Activated T-helper 9 cell treated with anti-CD3 and anti-CD28 coated beads, Interleukin-2, amount 50 U/mL, for 16 hours (primary cell): Measurements from ENCODE around the gene HSD17B11.
"Not testable (repeated sequence)": the region's sequence is repeated elsewhere in the genome, so short reads cannot be mapped to it uniquely, and the experiment has no call there.

Experiments
- DNase-seq: peaks from one replicate; pipeline ENCODE4 v3.0.0-alpha.2; 2020; ENCODE audit warnings: low read depth

The HSD17B11 gene, protein sequence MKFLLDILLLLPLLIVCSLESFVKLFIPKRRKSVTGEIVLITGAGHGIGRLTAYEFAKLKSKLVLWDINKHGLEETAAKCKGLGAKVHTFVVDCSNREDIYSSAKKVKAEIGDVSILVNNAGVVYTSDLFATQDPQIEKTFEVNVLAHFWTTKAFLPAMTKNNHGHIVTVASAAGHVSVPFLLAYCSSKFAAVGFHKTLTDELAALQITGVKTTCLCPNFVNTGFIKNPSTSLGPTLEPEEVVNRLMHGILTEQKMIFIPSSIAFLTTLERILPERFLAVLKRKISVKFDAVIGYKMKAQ

DNA sequence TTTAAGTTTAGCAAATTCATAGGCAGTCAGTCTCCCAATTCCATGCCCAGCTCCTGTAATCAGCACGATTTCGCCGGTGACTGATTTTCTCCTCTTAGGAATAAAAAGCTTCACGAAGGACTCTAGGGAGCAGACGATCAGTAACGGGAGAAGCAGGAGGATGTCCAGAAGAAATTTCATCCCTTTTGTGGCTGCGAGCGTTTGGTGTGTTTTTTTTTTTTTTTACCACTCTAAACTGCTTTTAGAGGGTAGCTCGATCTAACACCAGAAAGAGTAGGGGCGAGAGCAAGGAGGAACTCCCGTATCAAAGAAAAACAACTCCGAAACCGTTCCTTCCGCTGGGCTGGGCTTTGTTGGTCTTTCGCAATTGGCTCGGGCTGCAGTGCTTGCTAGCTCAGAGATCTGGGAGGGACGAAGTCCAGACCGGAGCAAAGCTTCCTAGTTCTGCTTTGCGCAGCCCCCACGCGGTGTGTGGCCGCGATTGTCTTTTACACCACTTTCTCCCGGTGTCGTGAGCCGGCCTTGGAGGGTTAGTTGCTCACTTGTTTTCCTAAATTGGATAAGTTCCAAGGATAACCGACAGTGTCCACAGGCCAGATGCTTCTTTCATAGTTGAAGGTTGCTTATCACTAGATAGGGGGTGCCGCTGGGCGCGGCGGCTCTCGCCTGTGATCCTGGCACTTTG is at the start of gene HSD17B11:
Gene HSD17B11 (minus strand): TSS at position 298 of the 685 bp plus-strand sequence. CDS start 118 bp downstream, at position 180.
- DNase-seq: peak; percentile 61

DNA sequence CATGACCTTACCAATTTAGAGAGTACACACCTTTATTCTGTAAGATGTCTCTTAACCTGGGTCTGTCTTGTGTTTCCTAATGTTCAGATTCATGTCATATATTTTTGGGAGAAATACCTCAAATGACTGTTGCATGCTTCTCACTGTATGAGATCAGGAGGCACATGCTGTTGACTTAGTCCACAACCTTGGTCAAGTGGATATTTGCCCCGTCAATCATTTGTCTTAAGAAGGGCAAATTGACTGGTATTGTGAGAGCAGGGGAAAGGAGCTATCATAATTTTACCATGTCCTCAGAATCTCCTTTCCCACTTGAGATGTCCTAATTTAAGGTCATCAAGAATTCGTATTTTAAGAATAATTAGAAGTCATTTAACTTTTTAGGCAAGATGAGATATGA is 42.4 kb upstream of the HSD17B11 start:
- DNase-seq: no peak

DNA sequence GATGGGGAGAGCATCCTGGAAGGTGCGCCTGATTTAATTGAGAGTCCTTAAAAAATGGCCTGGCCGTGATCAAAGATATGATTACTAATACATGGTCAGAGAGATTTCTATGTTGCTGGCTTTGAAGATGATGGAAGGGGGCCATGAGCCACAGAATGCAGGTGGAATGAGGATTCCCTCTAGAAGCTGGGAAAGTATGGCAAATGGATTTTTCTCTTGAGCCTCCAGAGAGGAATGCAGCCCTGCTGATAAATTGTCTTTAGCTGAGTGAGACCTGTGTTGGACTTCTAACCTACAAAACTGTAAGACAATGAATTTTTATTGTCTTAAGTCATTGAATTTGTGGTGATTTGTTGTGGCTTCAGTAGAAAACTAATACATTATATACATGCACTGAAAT is 39.0 kb upstream of the HSD17B11 start:
- DNase-seq: no peak

DNA sequence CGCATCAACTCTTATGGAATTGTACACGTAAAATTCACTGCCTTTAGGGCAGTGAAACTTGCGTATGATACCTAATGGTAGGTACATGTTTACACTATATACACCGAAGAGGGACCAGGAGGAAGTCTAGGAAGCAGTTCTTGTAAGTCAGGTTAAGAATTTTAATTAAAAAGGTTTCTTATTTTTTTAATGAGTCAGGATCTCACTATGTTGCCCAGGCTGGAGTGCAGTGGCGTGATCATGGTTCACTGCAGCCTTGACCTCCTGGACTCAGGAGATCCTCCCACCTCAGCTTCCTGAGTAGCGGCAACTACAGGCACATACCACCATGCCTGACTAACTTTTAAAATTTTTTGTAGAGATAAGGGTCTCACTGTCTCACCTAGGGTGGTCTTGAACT is 38.0 kb upstream of the HSD17B11 start:
- no peak for DNase-seq

DNA sequence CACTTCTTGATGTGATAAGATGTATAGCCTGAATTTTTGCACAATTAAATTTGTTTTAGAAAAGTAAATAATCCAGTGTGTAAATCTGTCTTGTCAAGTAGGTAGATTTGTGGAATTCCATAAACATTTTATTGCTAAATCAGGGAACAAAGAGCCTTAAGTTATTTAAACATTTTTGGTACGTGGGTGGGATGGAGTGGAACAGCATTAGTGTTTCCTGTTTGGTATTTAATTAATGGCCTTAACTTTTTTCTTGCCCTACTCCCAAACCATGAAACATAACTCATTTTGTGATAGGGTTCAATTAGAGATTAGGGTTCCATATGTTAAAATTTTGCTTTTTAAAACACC is 36.5 kb upstream of the HSD17B11 start:
- DNase-seq: no peak

DNA sequence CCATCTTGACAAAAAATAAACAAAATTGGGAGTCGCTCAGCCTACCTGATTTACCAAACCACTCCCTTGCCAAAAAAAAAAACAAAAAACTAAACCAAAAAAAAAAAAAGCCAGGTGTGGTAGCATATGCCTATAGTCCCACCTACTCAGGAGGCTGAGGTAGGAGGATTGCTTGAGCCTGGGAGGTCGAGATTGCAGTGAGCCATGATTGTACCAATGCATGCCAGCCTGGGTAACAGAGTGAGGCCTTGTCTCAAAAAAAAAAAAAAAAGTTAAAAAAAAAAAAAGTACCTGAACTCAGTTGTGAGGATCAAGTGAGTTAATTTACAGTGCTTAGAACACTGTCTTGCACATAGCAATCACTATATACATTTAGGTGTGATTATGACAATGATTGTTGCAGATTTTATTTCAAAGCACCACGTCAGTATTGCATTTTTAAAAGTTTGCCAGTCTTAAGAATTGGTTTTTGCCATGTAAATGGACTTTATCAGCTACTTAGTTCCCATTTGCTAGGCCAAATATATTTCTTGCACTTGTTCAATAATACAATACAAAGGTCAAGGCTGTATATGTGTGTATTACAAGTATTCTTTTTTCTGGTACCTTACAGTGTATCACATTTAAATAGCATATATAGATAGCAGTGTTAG is 36.0 kb upstream of the HSD17B11 start:
- no peak for DNase-seq

DNA sequence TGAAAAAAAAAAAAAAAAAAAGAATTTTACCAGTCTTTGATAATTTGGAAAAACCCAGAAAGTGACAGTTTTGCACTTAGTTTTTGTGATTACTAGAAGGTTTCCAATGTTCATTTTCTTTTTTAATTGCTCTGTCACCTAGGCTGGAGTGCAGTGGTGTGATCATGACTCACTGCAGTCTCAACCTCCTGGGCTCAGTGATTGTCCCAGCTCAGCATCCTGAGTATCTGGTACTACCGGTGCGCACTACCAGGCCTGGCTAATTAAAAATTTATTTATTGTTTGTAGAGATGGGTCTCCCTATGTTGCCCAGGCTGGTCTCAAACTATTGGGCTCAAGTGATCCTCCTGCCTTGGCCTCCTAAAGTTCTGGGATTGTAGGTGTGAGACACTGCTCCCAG is 34.7 kb upstream of the HSD17B11 start:
- DNase-seq: no peak

DNA sequence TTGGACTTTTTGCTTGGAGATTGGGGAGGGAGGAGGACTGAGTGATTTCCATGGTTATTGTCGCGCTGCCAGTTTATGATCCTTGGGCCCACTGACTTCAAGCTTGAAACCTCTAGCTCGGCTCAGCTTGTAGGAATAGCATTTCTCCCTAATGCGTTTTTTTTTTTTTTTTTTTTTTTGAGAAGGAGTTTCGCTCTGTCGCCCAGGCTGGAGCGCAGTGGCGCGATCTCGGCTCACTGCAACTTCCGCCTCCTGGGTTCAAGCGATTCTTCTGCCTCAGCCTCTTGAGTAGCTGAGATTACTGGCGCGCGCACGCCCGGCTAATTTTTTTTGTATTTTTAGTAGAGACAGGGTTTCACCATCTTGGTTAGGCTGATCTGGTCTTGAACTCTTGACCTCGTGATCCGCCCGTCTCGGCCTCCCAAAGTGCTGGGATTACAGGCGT is 33.1 kb upstream of the HSD17B11 start:
- DNase-seq: not testable (repeated sequence)

DNA sequence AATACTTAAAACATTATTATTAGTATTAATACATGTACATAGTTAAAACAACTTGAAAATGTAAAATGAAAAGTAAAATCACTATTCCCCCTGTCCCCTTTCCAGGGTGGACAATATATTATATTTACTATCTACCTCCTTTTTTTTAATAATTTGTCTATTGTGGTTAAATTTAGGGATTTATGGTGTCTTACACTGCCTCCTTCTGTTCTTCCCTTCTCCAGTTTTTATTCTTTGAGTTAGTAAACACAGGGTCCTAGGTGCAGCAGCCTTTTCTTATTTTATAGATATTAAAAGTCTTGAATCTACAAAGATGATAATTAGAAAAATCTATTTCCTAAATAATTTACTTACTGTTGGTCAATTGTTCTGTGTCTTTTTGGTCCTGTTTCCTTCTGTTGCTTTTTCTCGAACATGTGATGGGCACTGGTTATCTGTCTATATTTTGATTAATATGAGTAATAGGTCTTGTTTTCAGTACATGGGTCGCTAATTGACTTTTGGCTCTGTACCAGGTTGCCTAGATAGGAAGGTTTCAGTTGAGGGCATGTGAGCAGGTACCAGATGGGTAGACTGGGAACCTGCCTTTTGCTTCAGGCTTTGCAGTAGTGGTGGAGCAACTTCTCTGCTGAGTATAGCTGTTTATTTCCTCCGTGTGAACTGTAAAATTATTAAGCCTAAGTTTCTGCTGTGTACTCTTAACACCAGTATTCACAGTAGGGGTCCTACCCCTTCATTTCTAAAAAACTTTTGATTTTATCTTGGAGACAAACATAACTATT is 32.5 kb upstream of the HSD17B11 start:
- DNase-seq: no peak

DNA sequence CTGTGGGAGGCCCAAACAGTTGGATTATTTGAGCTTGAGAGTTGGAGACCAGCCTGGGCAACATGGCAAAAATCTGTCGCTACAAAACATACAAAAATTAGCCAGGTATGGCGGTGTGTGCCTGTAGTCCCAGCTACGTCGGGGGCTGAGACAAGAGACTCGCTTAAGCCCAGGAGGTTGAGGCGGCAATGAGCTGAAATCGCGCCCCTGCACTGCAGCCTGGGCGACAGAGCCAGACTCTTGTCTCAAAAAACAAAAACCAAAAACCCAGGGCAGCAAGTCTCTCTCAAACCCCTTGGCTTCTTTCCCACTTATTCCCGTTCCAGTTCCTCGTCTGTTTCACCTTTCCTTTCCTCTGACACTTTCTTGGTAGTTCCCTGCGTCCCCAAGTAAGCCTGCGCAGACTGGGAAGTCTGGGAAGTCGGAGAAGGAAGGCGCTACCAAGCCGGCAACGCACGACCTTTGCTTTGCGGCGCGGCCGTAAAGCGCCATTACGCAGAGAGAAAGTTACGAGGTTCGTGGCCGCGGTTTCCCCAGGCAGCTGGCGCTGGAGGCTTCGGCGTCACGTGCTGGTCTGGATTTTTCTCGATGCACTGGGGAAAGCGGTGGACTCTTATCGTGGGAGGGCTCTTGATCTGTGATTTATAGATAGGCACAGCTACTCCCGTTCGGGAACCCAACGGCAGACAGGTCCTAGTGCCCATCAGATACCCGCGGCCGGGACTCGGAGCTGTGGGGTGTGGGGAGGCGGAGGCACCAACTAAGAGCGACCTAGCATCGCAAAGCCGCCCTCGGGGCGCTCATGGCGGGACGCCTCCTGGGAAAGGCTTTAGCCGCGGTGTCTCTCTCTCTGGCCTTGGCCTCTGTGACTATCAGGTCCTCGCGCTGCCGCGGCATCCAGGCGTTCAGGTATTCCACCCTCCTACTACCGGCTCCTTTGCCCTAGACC is 31.4 kb upstream of the HSD17B11 start, which contains the start of gene NUDT9:
Gene NUDT9 (plus strand): TSS at position 470 of the 949 bp plus-strand sequence. CDS start 333 bp downstream, at position 803.
- DNase-seq: peak; percentile 77

DNA sequence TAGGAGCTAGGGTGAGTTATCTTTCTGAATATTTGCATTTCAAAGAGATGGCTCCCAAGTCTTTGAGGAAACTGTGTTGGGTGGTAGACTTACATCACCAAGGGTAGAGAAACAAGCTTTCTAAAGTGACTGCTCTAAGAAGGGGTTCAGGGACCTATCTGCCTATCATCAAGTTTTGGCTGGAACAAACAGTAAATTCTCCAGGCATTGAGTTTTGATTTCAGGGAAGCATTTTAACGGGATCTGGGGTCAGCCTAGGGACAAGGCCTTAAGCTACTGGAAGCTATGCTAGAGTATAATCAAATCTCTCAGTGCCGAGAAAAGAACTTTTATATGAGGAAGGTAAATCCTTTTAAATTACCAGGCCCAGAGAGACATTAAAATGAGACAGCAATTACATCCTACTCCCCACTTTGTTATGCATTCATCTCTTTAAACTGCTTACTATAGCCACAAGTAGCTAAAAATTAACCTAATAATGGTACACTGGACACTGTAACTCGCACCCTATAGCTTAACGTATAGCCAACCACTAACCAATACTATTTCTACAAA is 29.4 kb upstream of the HSD17B11 start:
- DNase-seq: no peak

DNA sequence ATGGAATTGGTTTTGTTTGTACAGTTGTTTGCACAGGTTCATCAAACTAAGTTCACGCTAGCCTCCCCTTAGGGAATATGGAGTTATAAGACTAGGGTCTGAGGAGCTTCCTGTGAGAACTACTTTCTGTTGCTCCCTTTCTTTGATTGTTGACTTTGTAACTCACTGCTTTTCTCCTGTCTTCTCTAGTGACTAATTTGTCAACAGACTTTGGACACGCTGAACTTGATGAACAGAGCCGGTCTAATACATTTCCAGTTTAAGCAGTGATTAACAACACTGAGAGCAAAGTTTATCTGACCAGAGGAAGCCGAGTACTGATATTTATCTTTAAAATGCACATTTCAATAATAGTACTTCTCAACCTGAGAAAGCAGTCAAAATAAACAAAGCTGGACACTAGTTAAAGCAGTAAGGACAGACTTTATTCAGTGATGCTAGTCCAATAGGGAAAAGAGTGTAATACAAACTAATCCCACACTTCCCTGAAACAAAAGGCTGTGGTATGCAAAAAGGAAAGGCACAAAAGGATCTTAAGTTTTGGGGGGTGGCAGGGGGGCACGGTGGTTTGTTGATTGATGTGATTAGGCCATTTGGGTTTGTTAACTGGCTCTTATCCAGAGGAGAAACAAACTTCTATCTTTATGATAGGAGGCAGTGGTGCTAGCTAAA is 28.7 kb upstream of the HSD17B11 start:
- no peak for DNase-seq

DNA sequence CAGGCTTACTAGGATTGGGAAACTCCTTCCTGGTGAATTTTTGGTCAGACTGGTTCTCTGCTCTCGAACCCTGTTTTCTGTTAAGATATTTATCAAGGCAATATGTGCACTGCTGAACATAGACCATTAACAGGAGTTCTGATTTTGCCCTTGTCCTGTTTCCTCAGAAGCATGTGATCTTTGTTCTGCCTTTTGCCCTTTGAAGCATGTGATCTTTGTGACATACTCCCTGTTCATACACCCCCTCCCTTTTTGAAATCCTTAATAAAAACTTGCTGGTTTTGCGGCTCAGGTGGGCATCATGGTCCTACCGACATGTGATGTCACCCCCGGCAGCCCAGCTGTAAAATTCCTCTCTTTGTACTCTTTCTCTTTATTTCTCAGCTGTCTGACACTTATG is 27.4 kb upstream of the HSD17B11 start:
- DNase-seq: not testable (repeated sequence)

DNA sequence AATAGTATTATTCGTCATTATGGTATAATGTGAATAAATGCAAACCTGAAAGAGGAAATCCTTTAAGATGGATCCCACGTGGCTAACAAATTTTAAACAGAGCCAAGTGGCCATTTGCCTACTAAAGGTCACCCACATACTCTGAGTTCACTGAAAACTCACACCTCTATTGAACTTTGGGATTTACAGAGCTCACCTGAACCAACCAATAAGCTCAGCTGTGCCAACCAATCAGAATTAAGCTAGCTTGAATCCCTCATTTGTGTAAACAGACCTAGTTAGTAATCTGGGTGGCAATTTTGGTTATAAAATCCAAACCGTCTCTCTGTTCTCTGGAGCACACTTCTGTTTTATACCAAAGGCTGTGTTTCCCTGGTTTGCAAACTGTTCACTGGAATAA is 26.0 kb upstream of the HSD17B11 start:
- DNase-seq: no peak

DNA sequence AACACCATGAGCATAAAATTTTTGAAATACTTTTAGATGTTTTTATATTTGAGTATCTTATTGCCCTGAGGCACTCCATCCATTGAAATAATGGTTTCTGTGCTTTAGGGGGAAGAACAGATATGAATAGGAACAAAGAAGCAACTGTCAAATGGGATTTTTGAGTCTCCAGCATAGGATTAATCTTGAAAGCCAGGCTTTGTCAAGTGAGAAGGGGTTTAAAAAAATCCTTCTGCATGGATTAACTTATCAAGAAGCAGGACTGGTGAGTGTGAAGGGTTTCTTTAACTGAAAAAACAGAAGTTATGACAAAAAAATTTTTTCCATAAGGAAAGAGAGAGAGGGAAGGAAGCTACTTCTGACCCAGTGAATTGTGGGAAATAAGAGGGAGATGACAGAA is 23.8 kb upstream of the HSD17B11 start:
- no peak for DNase-seq

DNA sequence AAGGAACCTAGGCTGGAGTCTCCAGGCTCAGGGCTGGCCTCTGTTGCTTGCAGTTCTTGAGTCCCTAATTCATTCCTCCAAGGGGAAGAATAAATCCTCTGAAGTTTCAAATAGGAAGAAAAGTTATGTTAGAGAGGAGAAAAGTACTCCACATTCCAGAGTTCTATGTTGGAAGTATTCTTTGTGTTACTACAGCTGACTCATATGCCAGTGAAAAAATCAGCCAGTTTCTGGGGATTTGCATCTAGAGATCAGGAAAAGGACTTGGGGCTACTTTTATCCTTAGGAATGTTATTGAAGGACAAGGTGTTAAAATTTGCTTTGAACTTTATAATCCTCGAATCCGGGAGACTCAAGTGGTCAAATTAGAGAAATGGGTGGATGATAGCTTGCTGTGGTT is 19.7 kb upstream of the HSD17B11 start:
- DNase-seq: no peak

DNA sequence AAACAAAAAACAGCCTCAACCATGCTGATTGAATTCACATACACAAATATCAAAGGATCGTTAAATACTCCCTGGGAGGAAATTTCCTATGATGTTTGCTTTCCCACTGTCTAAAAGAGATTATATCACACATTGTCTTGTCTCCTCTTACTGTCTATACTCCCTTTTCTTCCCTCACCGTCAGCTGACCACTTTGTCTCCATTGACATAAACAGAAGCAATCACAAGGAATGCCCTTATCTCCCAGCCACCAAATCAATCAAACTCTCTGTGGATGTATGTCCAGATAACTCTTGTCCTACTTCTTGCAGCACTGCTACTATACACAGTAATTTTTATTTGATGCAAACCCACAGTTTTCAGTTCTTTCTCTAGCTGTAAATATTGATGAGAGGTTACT is 19.2 kb upstream of the HSD17B11 start:
- DNase-seq: no peak

DNA sequence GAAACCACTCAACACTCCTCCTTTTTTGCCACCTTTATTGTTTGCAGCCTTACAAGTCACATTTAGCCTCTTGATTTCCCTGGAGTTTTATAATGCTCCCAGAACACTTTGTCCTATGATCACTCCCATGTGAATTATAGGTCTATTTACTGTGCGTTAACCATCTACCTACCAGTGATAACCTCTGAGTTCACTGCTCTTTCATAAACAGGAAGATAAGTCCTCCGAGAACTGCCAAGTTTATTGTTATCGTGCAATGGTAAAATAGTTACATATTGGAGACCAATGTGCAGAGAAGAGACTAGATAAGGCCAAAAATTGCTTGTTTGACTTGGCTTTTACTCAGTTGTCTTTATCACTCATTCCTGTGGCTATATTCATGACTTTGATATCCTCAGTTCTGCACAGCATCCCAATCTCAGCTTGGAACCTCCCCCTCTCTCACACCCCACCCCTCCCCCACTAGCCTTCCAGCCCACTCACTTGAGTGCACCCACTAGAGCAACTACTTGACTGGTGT is 18.5 kb upstream of the HSD17B11 start:
- DNase-seq: no peak

DNA sequence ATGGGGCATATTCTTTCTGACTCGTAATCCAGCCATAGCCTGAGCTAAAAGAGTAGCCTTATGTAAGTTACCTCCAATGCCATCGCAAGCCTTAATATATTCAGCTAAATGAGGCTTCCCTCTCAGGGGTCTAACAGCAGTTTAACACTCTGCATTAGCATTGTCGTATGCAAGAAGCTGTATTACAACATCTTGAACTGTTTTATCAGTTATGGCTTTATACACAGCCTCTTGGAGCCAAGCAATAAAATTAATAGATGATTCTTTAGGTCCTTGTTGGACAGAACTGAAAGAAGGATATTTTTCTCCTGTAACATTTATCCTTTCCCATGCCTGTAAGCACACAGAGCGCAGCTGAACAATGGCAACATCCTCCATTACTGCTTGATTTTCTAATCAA is 15.9 kb upstream of the HSD17B11 start:
- DNase-seq: not testable (repeated sequence)

DNA sequence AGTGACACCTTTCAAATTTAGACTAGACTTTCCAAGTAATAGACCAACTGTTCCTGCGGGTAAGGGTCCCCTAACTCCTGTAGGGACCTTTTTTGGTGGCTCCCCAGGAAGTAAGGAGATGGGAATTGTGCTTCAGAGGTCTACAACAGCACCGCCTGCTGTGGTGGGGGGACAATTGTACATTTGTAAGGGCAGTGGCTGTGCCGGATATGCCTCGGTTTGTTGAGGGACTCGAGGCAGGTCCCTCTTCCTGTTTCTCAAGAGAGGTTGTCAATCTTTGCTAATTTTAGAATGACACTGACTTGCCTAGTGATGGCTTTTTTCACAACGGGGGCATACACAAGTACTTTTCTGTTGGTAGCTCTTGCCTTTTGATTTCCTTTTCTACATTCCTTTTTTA is 15.5 kb upstream of the HSD17B11 start:
- no peak for DNase-seq
